HepG2 (cell line): ENCODE measurements around the gene ZFP69B. TPM values are rescaled to one million over a fixed set of nuclear protein-coding genes. Genes with fewer than 3 reads are reported as not detected.
A peak's percentile ranks its signal among the peaks of the same experiment; 100 is the strongest.

Source experiments
- BCL3 ChIP-seq: sonication (generic); formaldehyde crosslinking; IDR thresholded peaks from 2 replicates; pipeline ENCODE4 v1.5.1; 2020; ENCODE audit warnings: mild to moderate bottlenecking, missing genetic modification reagents, moderate library complexity
- CBX1 ChIP-seq: IDR thresholded peaks from one replicate; pipeline ENCODE4 v1.6.1; 2016; ENCODE audit warnings: antibody characterized with exemption, low read depth
- CEBPG ChIP-seq: IDR thresholded peaks from 2 replicates; pipeline ENCODE4 v1.6.1; 2016
- CSRNP2 ChIP-seq: sonication (generic); formaldehyde crosslinking; conservative IDR thresholded peaks from 2 replicates; pipeline ENCODE4 v1.8.0; 2022; ENCODE audit warnings: low read depth, missing genetic modification reagents
- DR1 ChIP-seq: sonication (generic); formaldehyde crosslinking; IDR thresholded peaks from 2 replicates; pipeline ENCODE4 v1.8.0; 2021; ENCODE audit warnings: mild to moderate bottlenecking, missing genetic modification reagents, inconsistent platforms
- EHMT2 ChIP-seq: fragments of 200-600 bp; sonication (generic); IDR thresholded peaks from 2 replicates; pipeline ENCODE4 v1.7.0; 2017; ENCODE audit warnings: antibody characterized with exemption, low read depth, low read length, borderline replicate concordance
- EZH2 ChIP-seq: conservative IDR thresholded peaks from 2 replicates; pipeline ENCODE4 v1.6.1; 2012; ENCODE audit warnings: mild to moderate bottlenecking, low read depth, low read length, moderate library complexity
- FLYWCH1 ChIP-seq: sonication (generic); formaldehyde crosslinking; IDR thresholded peaks from 2 replicates; pipeline ENCODE4 v1.8.1; 2023; ENCODE audit warnings: mild to moderate bottlenecking, missing genetic modification reagents
- FOXC1 ChIP-seq: sonication (generic); formaldehyde crosslinking; IDR thresholded peaks from 2 replicates; pipeline ENCODE4 v1.8.0; 2022; ENCODE audit warnings: mild to moderate bottlenecking, missing genetic modification reagents, borderline replicate concordance
- HNRNPLL ChIP-seq: fragments of 200-400 bp; formaldehyde crosslinking; IDR thresholded peaks from 2 replicates; pipeline ENCODE4 v1.6.1; 2017; ENCODE audit warnings: mild to moderate bottlenecking, low read depth, low read length; ENCODE audit not compliant: poor library complexity, severe bottlenecking
- KDM4B ChIP-seq: sonication (generic); formaldehyde crosslinking; IDR thresholded peaks from 2 replicates; pipeline ENCODE4 v1.4.0; 2020; ENCODE audit warnings: missing genetic modification reagents
- KLF9 ChIP-seq: IDR thresholded peaks from 2 replicates; pipeline ENCODE4 v1.6.1; 2016; ENCODE audit warnings: low read depth
- NCOA5 ChIP-seq: sonication (generic); formaldehyde crosslinking; IDR thresholded peaks from 2 replicates; pipeline ENCODE4 v1.4.0; 2020; ENCODE audit warnings: missing genetic modification reagents
- RBM39 ChIP-seq: fragments of 200-400 bp; formaldehyde crosslinking; IDR thresholded peaks from one replicate; pipeline ENCODE4 v1.6.1; 2018; ENCODE audit warnings: antibody characterized with exemption, mild to moderate bottlenecking, low read depth, low read length; ENCODE audit not compliant: poor library complexity, severe bottlenecking
- SAP130 ChIP-seq: IDR thresholded peaks from 2 replicates; pipeline ENCODE4 v1.6.1; 2016; ENCODE audit warnings: low read depth
- SRF ChIP-seq: IDR thresholded peaks from 2 replicates; pipeline ENCODE4 v1.6.1; 2011; ENCODE audit warnings: mild to moderate bottlenecking, low read depth, low read length, moderate library complexity
- SRSF9 ChIP-seq: fragments of 200-400 bp; formaldehyde crosslinking; IDR thresholded peaks from 2 replicates; pipeline ENCODE4 v1.6.1; 2018; ENCODE audit warnings: borderline replicate concordance, mild to moderate bottlenecking, low read depth, low read length; ENCODE audit not compliant: insufficient read depth, poor library complexity, severe bottlenecking
- TAF1 ChIP-seq: sonication (generic); formaldehyde crosslinking; IDR thresholded peaks from 2 replicates; pipeline ENCODE4 v1.4.0; 2020; ENCODE audit warnings: missing genetic modification reagents
- ZEB1 ChIP-seq: IDR thresholded peaks from 2 replicates; pipeline ENCODE4 v1.6.1; 2012; ENCODE audit warnings: mild to moderate bottlenecking, low read depth, inconsistent platforms; ENCODE audit not compliant: insufficient replicate concordance
- ZFP37 ChIP-seq: sonication (generic); formaldehyde crosslinking; IDR thresholded peaks from 2 replicates; pipeline ENCODE4 v1.4.0; 2020; ENCODE audit warnings: missing genetic modification reagents, borderline replicate concordance
- ZNF20 ChIP-seq: sonication (generic); formaldehyde crosslinking; IDR thresholded peaks from 2 replicates; pipeline ENCODE4 v1.4.0; 2020; ENCODE audit warnings: mild to moderate bottlenecking, moderate library complexity, missing genetic modification reagents
- ZNF260 ChIP-seq: sonication (generic); formaldehyde crosslinking; IDR thresholded peaks from 2 replicates; pipeline ENCODE4 v1.4.0; 2020; ENCODE audit warnings: missing genetic modification reagents, low read depth, mild to moderate bottlenecking, borderline replicate concordance
- ZNF382 ChIP-seq: sonication (generic); formaldehyde crosslinking; IDR thresholded peaks from 2 replicates; pipeline ENCODE4 v1.5.0; 2020; ENCODE audit warnings: missing genetic modification reagents, mild to moderate bottlenecking, borderline replicate concordance
- ZNF414 ChIP-seq: sonication (generic); formaldehyde crosslinking; IDR thresholded peaks from 2 replicates; pipeline ENCODE4 v1.5.0; 2020; ENCODE audit warnings: missing genetic modification reagents
- ZNF556 ChIP-seq: sonication (generic); formaldehyde crosslinking; IDR thresholded peaks from 2 replicates; pipeline ENCODE4 v1.4.0; 2020; ENCODE audit warnings: mild to moderate bottlenecking, missing genetic modification reagents, borderline replicate concordance
- ZNF652 ChIP-seq: IDR thresholded peaks from 2 replicates; pipeline ENCODE4 v1.6.1; 2016; ENCODE audit warnings: low read depth, borderline replicate concordance
- ZSCAN25 ChIP-seq: sonication (generic); formaldehyde crosslinking; IDR thresholded peaks from 2 replicates; pipeline ENCODE4 v1.8.0; 2022; ENCODE audit warnings: mild to moderate bottlenecking, missing genetic modification reagents
- polyA plus RNA-seq, 8 experiments: library from polyadenylated mRNA; depleted of rRNA in 3 of 8; stranded (reverse) in 7 of 8; unstranded in 1 of 8; fragments of >200 nt; fragmentation: Illumina TruSeq in 4 of 8; extraction: Trizol in 4 of 8; gene quantifications; 2 replicates each; pipeline versions ENCODE4 v1.2.1 to v1.2.3, GENCODE V29; 2011 to 2016; ENCODE audit warnings: low read depth in 4 of 8, missing spikeins in 1 of 8, mixed read lengths in 1 of 8; ENCODE audit not compliant: insufficient read depth in 1 of 8
- total RNA-seq, 5 experiments: library from RNA; depleted of rRNA; stranded (reverse); fragments of >200 nt; fragmentation: Illumina TruSeq; extraction: Trizol; gene quantifications; 2 replicates each; pipeline ENCODE4 v1.2.3, GENCODE V29; 2016; ENCODE audit warnings: low read depth in 1 of 5

Gene ZFP69B
- total and polyA plus RNA-seq, 2 of the 13 experiments (the other 11 are each of a cell fraction or from before 2014, with no cell fraction given) = 4.6 to 7.7 TPM

- TF ChIP-seq ZSCAN25 (no peak), FLYWCH1 (CRISPR knock-in tag) (0 out of 2 replicates have a peak, but pooled peaks have one; percentile 41), ZEB1 (peak; percentile 48), CEBPG (no peak), ZFP37 (0 out of 2 replicates have a peak, but pooled peaks have one; percentile 47), ZNF382 (CRISPR knock-in tag) (no peak), TAF1 (CRISPR knock-in tag) (peak; percentile 91), EHMT2 (no peak), HNRNPLL (peak; percentile 51), RBM39 (no peak), ZNF652 (CRISPR knock-in tag) (no peak), ZNF260 (CRISPR knock-in tag) (no peak), EZH2 (no peak), BCL3 (CRISPR knock-in tag) (peak; percentile 84), KLF9 (no peak), SRF (no peak), CBX1 (no peak), ZNF414 (peak; percentile 94), SAP130 (CRISPR knock-in tag) (peak; percentile 90), CSRNP2 (CRISPR knock-in tag) (no peak), ZNF556 (CRISPR knock-in tag) (peak; percentile 72; the same call in 1 of the 2 replicates), NCOA5 (no peak), SRSF9 (no peak), KDM4B (CRISPR knock-in tag) (0 out of 2 replicates have a peak, but pooled peaks have one; percentile 57), ZNF20 (CRISPR knock-in tag) (0 out of 2 replicates have a peak, but pooled peaks have one; percentile 46), FOXC1 (peak; percentile 91), DR1 (CRISPR knock-in tag) (peak; percentile 93)
Observed at GRCh38 chr1:40508375-40509341, 58.4 kb downstream of the ZFP69B start, which contains the start of gene EXO5 (continued).
